Thoracic aorta (tissue), 2 donors: Measurements from ENCODE around the gene AFG3L2. TPM values are rescaled to one million over a fixed set of nuclear protein-coding genes. Genes with fewer than 3 reads are reported as not detected.
A peak's percentile ranks its signal among the peaks of the same experiment; 100 is the strongest.

ENCODE experiments used
- ATAC-seq: fragments of 150-250 bp; one replicate; pipeline ENCODE4 v1.8.0; 2017; ENCODE audit warnings: low read depth; ENCODE audit not compliant: insufficient number of reproducible peaks, low FRiP score
- DNase-seq: peaks from one replicate; pipeline ENCODE4 v3.0.0-alpha.2; 2020; ENCODE audit warnings: low spot score
- H3K27ac ChIP-seq, 2 donors: fragments of 200-600 bp; sonication (generic); 1 replicate in 1 of 2; 2 replicates in 1 of 2; pipeline ENCODE4 v1.5.1; 2016; ENCODE audit warnings: mild to moderate bottlenecking in 2 of 2, moderate library complexity in 2 of 2
- H3K27me3 ChIP-seq: fragments of 200-600 bp; sonication (generic); replicated peaks from 2 replicates; pipeline ENCODE4 v1.6.0; 2016; ENCODE audit warnings: mild to moderate bottlenecking; ENCODE audit not compliant: insufficient read depth
- H3K36me3 ChIP-seq: fragments of 200-600 bp; sonication (generic); one replicate; pipeline ENCODE4 v1.5.1; 2016
- H3K4me1 ChIP-seq, 2 donors: fragments of 200-600 bp; sonication (generic); 1 replicate in 1 of 2; 2 replicates in 1 of 2; pipeline versions ENCODE4 v1.5.1 to v1.6.0; 2016; ENCODE audit warnings: low read depth in 2 of 2, mild to moderate bottlenecking in 1 of 2; ENCODE audit not compliant: control insufficient read depth in 1 of 2
- H3K4me3 ChIP-seq: fragments of 200-600 bp; sonication (generic); 2 replicates; pipeline ENCODE4 v1.5.1; 2016; ENCODE audit warnings: mild to moderate bottlenecking
- H3K9me3 ChIP-seq: fragments of 200-600 bp; sonication (generic); 2 replicates; pipeline ENCODE4 v1.5.1; 2016
- total RNA-seq, 2 donors: library from RNA; depleted of rRNA; stranded (reverse); fragments of >200 nt; gene quantifications; one replicate each; pipeline versions ENCODE4 v1.1.0 to v1.2.3, GENCODE V29; 2016
- TF ChIP-seq, protein P1 (sequence below): fragments of 200-600 bp; sonication (generic); IDR thresholded peaks from one replicate; pipeline ENCODE4 v1.5.1; 2019; ENCODE audit warnings: antibody characterized with exemption

AFG3L2 gene
- total RNA-seq, 2 donors from 2014 or later, result 24.2 to 58.1 TPM

DNA sequence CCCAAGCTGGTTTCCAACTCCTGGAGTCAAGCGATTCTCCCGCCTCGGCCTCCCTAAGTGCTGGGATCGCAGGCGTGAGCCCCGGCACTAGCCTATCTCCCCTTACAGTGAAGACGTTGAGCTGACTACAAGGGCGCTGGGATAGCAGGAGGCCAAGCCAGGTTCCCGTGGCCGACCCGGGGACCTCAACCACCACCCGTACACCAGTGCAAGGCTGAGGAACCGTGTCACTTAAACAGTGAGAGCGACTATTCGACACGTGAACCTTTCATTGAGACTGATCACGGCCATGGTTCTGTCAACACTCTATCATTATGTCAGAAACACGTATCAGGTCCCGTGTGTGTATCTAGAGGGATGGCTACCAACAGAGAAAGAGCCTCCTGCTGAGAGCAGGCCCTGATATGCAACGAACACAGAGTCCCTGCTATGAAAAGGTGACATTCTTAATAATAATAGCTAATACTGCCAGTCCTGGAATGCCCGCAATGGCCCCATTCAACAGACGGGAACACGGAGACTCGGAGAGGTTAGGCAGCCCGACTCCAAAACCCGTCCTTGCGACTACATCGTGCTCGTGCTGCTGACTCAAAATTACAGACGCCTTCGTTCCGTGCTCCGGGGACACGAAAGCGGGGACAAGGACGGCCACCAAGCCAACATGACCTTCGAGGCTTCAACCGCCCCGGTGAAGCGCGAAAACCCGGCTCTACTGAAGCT, 833 bp downstream of the AFG3L2 start:
- Histone ChIP-seq H3K4me1 (peaks cover 8 to 25% of the 10 kb centered on the region in 2 donors), H3K9me3 (no peaks in the 10 kb centered on the region)

DNA sequence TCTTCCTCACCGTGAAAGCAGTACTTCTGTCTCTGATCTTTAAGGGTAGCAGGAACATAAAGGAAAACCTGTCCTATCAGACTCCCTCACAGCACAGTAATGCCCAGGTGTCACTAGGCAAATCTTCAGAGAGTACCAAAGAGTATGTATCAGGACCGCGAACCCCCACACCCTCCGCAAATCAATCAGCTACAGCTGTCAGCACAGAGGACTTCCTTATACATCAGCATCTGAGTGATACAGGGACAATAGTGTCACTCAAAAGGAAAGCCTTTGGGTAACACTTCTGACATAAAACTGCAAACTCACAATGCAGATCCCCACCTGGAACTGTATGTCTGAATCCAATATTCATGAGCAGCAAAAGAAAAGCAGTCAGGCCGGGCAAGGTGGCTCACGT, 2.6 kb downstream of the AFG3L2 start:
- H3K4me1 ChIP-seq, result peaks cover 8 to 25% of the 10 kb centered on the region in 2 donors
- no peak overlapping the region for H3K27ac ChIP-seq
- DNase-seq (no peak), ATAC-seq (no peak)
- TF ChIP-seq, protein P1, sequence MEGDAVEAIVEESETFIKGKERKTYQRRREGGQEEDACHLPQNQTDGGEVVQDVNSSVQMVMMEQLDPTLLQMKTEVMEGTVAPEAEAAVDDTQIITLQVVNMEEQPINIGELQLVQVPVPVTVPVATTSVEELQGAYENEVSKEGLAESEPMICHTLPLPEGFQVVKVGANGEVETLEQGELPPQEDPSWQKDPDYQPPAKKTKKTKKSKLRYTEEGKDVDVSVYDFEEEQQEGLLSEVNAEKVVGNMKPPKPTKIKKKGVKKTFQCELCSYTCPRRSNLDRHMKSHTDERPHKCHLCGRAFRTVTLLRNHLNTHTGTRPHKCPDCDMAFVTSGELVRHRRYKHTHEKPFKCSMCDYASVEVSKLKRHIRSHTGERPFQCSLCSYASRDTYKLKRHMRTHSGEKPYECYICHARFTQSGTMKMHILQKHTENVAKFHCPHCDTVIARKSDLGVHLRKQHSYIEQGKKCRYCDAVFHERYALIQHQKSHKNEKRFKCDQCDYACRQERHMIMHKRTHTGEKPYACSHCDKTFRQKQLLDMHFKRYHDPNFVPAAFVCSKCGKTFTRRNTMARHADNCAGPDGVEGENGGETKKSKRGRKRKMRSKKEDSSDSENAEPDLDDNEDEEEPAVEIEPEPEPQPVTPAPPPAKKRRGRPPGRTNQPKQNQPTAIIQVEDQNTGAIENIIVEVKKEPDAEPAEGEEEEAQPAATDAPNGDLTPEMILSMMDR, result no peak
- no peaks in the 10 kb centered on the region for H3K9me3 ChIP-seq
- H3K27me3 ChIP-seq, result no peaks in the 10 kb centered on the region
- H3K4me3 ChIP-seq, result no peak overlapping the region
- H3K36me3 ChIP-seq, result no peaks in the 10 kb centered on the region

More for the DNA sequence above, 833 bp downstream of the AFG3L2 start:
- TF ChIP-seq, protein P1, result no peak
- Histone ChIP-seq H3K27ac (peak overlapping the region; percentile 99), H3K36me3 (no peaks in the 10 kb centered on the region), H3K27me3 (no peaks in the 10 kb centered on the region), H3K4me3 (peak overlapping the region; percentile 83)
- ATAC-seq (no peak), DNase-seq (no peak)

DNA sequence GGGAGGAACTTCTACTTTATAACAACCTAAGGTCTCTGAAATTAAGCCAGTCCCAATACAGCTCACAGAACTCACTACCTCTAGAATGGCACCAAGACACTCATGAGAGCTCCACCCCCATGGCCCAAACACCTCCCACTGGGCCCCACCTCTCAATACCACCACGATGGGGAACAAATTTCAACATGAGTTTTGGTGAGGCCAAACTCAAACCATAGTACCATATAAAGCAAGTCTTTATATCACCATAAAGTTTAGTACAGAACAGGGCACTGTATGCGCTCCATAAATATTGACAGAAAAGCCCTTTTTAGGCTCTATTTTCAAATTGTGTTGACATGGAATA, 3.3 kb downstream of the AFG3L2 start:
- no peak for DNase-seq
- TF ChIP-seq, protein P1, result no peak
- peaks cover 5% of the 10 kb centered on the region for H3K36me3 ChIP-seq
- no peak overlapping the region for H3K27ac ChIP-seq
- no peak for ATAC-seq
- no peaks in the 10 kb centered on the region for H3K9me3 ChIP-seq
- H3K27me3 ChIP-seq, result no peaks in the 10 kb centered on the region
- H3K4me3 ChIP-seq, result no peak overlapping the region
- H3K4me1 ChIP-seq, result peaks cover 8 to 25% of the 10 kb centered on the region in 2 donors

DNA sequence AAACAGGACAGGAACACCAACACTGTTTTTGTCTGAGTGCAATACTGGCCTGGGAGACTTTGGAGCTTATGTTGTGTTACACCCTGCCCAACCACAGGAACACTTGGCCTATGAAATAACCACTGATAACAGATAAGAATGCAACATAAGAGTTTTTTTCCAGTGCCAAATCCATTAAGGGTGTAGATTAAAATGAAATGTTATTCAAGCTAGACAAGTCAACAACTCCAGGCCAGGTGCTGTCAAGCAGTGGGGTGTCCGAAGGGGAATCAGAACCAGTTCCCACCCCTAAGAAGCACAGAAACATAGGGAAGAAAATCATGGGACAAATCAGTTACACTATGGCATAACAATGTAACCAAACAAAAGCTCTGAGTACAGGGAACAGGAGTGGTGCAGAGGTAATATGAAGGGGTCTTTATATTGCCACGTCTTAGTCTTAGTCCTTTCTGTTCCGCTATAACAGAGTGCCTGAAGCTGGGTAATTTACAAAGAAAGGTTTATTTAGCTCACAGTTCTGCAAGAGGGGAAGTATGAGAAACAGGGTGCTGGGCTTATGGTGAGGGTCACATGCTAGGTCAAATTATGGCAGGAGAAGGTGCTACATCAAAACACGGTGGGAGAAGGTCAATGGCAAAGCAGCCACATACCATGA, 3.8 kb downstream of the AFG3L2 start:
- TF ChIP-seq, protein P1, result no peak
- ATAC-seq (no peak), DNase-seq (no peak)
- Histone ChIP-seq H3K27me3 (no peaks in the 10 kb centered on the region), H3K36me3 (peaks cover 9% of the 10 kb centered on the region), H3K27ac (no peak overlapping the region), H3K4me1 (peaks cover 8 to 25% of the 10 kb centered on the region in 2 donors), H3K4me3 (no peak overlapping the region), H3K9me3 (no peaks in the 10 kb centered on the region)

DNA sequence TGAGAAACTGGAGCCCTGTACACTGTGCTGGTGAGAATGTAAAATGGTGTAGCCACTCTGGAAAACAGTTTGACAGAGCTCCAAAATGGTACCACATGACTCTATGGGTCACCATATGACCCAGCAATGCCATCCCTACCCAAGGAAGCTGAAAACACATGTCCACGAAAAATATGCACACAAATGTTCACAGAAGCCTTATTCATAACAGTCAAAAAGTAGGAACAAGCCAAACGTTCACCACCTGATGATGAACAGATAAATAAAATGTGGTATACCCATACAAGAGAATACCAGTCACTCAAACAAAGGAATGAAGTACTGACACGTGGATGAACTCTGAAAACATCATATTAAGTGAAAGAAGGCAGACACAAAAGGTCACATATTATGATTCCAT, 4.6 kb downstream of the AFG3L2 start:
- no peak overlapping the region for H3K4me3 ChIP-seq
- no peak overlapping the region for H3K27ac ChIP-seq
- no peaks in the 10 kb centered on the region for H3K27me3 ChIP-seq
- TF ChIP-seq, protein P1, result no peak
- peaks cover 11% of the 10 kb centered on the region for H3K36me3 ChIP-seq
- peaks cover 8 to 21% of the 10 kb centered on the region in 2 donors for H3K4me1 ChIP-seq
- H3K9me3 ChIP-seq, result no peaks in the 10 kb centered on the region
- no peak for ATAC-seq
- DNase-seq, result no peak
